Measurements from ENCODE around the gene MUC16.

MUC16 gene

DNA sequence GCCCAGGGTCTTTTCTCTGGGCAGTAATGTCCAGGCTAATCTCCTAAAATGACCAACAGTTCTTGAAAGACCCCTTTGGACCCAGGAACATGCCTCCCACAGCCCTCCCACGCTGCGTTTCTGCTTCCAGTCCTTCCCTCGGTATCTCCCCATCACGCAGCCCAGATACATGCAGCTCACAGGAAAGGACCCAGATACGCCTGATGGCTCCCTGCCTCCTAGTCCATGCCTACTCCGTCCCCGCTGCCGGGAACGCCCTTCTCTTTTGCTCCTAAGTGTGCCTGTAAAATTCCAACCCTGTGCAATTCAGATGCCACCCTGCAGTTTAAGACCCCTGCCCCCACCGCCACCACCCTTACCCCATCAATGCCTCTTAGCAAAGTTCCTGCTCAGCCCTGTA, 778 bp downstream of the MUC16 start:
- TF ChIP-seq TEAD4 (IDR thresholded peaks at IDR 0.05) (no peak), EP300 (IDR thresholded peaks at IDR 0.05; ENCODE audit: borderline replicate concordance) (no peak), FOXM1 (IDR thresholded peaks at IDR 0.05; ENCODE audit: borderline replicate concordance, low read depth) (no peak), USF1 (IDR thresholded peaks at IDR 0.05) (no peak)

- TF ChIP-seq, protein P1, sequence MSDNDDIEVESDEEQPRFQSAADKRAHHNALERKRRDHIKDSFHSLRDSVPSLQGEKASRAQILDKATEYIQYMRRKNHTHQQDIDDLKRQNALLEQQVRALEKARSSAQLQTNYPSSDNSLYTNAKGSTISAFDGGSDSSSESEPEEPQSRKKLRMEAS (IDR thresholded peaks at IDR 0.05), result no peak
- TF ChIP-seq USF1 (IDR thresholded peaks at IDR 0.05), result no peak
- no peak for TF ChIP-seq EP300 (IDR thresholded peaks at IDR 0.05; ENCODE audit: borderline replicate concordance)
- no peak for TF ChIP-seq EGR1 (IDR thresholded peaks at IDR 0.05)
- TF ChIP-seq NFIC (IDR thresholded peaks at IDR 0.05), result no peak
- TF ChIP-seq CREB1 (IDR thresholded peaks at IDR 0.05; ENCODE audit: low read depth), result no peak
- TF ChIP-seq TEAD4 (IDR thresholded peaks at IDR 0.05), result no peak
- TF ChIP-seq, protein P2, sequence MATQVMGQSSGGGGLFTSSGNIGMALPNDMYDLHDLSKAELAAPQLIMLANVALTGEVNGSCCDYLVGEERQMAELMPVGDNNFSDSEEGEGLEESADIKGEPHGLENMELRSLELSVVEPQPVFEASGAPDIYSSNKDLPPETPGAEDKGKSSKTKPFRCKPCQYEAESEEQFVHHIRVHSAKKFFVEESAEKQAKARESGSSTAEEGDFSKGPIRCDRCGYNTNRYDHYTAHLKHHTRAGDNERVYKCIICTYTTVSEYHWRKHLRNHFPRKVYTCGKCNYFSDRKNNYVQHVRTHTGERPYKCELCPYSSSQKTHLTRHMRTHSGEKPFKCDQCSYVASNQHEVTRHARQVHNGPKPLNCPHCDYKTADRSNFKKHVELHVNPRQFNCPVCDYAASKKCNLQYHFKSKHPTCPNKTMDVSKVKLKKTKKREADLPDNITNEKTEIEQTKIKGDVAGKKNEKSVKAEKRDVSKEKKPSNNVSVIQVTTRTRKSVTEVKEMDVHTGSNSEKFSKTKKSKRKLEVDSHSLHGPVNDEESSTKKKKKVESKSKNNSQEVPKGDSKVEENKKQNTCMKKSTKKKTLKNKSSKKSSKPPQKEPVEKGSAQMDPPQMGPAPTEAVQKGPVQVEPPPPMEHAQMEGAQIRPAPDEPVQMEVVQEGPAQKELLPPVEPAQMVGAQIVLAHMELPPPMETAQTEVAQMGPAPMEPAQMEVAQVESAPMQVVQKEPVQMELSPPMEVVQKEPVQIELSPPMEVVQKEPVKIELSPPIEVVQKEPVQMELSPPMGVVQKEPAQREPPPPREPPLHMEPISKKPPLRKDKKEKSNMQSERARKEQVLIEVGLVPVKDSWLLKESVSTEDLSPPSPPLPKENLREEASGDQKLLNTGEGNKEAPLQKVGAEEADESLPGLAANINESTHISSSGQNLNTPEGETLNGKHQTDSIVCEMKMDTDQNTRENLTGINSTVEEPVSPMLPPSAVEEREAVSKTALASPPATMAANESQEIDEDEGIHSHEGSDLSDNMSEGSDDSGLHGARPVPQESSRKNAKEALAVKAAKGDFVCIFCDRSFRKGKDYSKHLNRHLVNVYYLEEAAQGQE (IDR thresholded peaks at IDR 0.05; ENCODE audit: low read depth), result no peak
- TF ChIP-seq CEBPB (IDR thresholded peaks at IDR 0.05), result no peak
- TF ChIP-seq FOXM1 (IDR thresholded peaks at IDR 0.05; ENCODE audit: borderline replicate concordance, low read depth), result no peak
- no peak for TF ChIP-seq YY1 (IDR thresholded peaks at IDR 0.05; ENCODE audit: low read depth)
- no peak for TF ChIP-seq TAF1 (IDR thresholded peaks at IDR 0.05; ENCODE audit: low read depth)
- TF ChIP-seq TCF12 (IDR thresholded peaks at IDR 0.05; ENCODE audit: low read depth), result no peak
- TF ChIP-seq RAD21 (IDR thresholded peaks at IDR 0.05; ENCODE audit: low read depth), result no peak
- no peak for TF ChIP-seq ZBTB7A (IDR thresholded peaks at IDR 0.05; ENCODE audit: low read depth)
These were observed 1.5 kb downstream of the MUC16 start for GRCh38 chr19:9008667-9009066.

- TF ChIP-seq RAD21 (IDR thresholded peaks at IDR 0.05; ENCODE audit: low read depth) (no peak), ZBTB7A (IDR thresholded peaks at IDR 0.05; ENCODE audit: low read depth) (no peak), CEBPB (IDR thresholded peaks at IDR 0.05) (no peak), EGR1 (IDR thresholded peaks at IDR 0.05) (no peak), CREB1 (IDR thresholded peaks at IDR 0.05; ENCODE audit: low read depth) (no peak), FOXM1 (IDR thresholded peaks at IDR 0.05; ENCODE audit: borderline replicate concordance, low read depth) (no peak), EP300 (IDR thresholded peaks at IDR 0.05; ENCODE audit: borderline replicate concordance) (no peak), TAF1 (IDR thresholded peaks at IDR 0.05; ENCODE audit: low read depth) (no peak), USF1 (IDR thresholded peaks at IDR 0.05) (no peak), TEAD4 (IDR thresholded peaks at IDR 0.05) (no peak), NFIC (IDR thresholded peaks at IDR 0.05) (no peak), TCF12 (IDR thresholded peaks at IDR 0.05; ENCODE audit: low read depth) (no peak), YY1 (IDR thresholded peaks at IDR 0.05; ENCODE audit: low read depth) (no peak)
- TF ChIP-seq, protein P2 (IDR thresholded peaks at IDR 0.05; ENCODE audit: low read depth), result no peak
- TF ChIP-seq, protein P1 (IDR thresholded peaks at IDR 0.05), result no peak
These were observed 9.3 kb downstream of the MUC16 start for GRCh38 chr19:9000933-9001332.

- TF ChIP-seq USF1 (IDR thresholded peaks at IDR 0.05) (no peak), CREB1 (IDR thresholded peaks at IDR 0.05; ENCODE audit: low read depth) (no peak), EGR1 (IDR thresholded peaks at IDR 0.05) (no peak), RAD21 (IDR thresholded peaks at IDR 0.05; ENCODE audit: low read depth) (peak; percentile 22; the same call in 1 of the 2 replicates)
These were observed 22.0 kb downstream of the MUC16 start for GRCh38 chr19:8988204-8988603.

DNA sequence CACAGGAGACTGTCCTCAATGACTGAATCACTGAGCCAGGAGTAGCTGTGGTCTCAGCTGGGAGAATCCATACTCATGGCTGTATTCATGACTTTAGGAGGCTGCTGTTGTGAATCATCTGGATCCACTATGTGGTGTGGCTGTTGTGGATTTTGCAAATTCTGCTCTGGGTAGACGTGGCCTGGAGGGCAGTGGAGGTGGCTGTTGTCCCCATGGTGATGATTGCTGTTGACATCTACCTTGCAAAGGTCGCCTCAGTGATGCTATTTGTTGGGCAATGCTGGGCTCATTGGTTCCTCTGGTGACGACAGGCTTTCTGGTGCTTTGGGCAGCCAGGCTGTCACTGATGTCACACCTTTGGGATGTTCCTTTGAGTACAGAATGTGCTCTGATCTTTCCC, 23.9 kb downstream of the MUC16 start:
- TF ChIP-seq TAF1 (IDR thresholded peaks at IDR 0.05; ENCODE audit: low read depth) (no peak), ZBTB7A (IDR thresholded peaks at IDR 0.05; ENCODE audit: low read depth) (no peak), YY1 (IDR thresholded peaks at IDR 0.05; ENCODE audit: low read depth) (no peak), EGR1 (IDR thresholded peaks at IDR 0.05) (no peak), TCF12 (IDR thresholded peaks at IDR 0.05; ENCODE audit: low read depth) (no peak), NFIC (IDR thresholded peaks at IDR 0.05) (no peak), USF1 (IDR thresholded peaks at IDR 0.05) (no peak), EP300 (IDR thresholded peaks at IDR 0.05; ENCODE audit: borderline replicate concordance) (no peak), TEAD4 (IDR thresholded peaks at IDR 0.05) (no peak), FOXM1 (IDR thresholded peaks at IDR 0.05; ENCODE audit: borderline replicate concordance, low read depth) (no peak), CREB1 (IDR thresholded peaks at IDR 0.05; ENCODE audit: low read depth) (no peak), CEBPB (IDR thresholded peaks at IDR 0.05) (no peak), RAD21 (IDR thresholded peaks at IDR 0.05; ENCODE audit: low read depth) (no peak)
- TF ChIP-seq, protein P1 (IDR thresholded peaks at IDR 0.05), result no peak
- TF ChIP-seq, protein P2 (IDR thresholded peaks at IDR 0.05; ENCODE audit: low read depth), result no peak
